Choroid plexus epithelial cell (primary cell): ENCODE data around the gene DCDC2C.

Source experiments
- DNase-seq: peaks from one replicate; pipeline ENCODE4 v3.0.0-alpha.2; 2010; ENCODE audit warnings: low read depth
- H3K4me3 ChIP-seq: 2 replicates; pipeline ENCODE4 v1.5.1; 2011; ENCODE audit warnings: low read depth, mild to moderate bottlenecking, control low read depth, low read length, moderate library complexity
- TF ChIP-seq, protein P1 (sequence below): conservative IDR thresholded peaks from 2 replicates; pipeline ENCODE4 v1.5.1; 2011; ENCODE audit warnings: low read depth, mild to moderate bottlenecking, control low read depth, inconsistent platforms, low read length, moderate library complexity

DCDC2C gene

DNA sequence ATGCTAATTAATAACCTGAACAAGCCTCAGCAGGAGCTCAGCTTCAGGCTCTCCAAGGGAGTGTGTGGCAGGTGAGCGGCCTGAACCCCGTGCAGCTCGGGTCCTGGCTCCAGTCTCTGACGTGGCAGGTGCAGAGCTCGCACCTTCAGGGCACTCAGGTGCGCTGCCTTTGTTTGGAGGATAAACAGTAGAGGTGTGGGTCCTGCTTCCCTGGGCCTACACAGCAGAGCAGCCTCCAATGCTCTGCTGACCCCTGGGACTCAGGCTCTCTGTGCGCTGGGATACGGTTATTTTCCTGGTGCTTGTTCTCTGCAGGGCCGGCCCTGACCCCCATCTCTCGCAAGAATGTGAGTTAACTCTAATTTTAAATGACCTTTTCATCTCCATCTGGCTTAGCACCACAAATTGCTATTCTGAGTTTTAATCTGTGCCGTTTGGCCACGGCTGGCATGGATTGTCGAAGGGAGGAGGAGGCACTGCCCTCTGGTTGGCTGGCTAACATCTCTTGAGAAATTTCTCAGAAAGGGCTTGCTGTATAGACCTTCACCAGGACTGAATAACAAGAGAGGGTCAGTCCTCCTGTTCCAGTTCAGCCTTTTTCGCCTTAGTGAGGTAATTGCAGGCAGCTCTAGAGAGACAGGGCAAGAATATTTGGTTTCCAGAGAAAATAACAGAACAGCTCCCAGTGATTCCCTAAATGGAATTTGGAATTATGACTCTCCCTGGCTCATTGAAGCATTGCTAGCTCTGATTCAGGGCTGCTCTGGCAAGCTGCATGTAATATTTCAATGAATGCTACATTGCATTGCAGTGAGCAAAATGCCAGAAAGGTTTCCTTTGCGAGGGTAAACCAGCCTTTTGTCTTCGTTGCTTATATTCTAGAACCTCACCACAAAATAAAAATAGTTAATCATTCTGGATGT is 161.8 kb downstream of the DCDC2C start:
- TF ChIP-seq, protein P1, sequence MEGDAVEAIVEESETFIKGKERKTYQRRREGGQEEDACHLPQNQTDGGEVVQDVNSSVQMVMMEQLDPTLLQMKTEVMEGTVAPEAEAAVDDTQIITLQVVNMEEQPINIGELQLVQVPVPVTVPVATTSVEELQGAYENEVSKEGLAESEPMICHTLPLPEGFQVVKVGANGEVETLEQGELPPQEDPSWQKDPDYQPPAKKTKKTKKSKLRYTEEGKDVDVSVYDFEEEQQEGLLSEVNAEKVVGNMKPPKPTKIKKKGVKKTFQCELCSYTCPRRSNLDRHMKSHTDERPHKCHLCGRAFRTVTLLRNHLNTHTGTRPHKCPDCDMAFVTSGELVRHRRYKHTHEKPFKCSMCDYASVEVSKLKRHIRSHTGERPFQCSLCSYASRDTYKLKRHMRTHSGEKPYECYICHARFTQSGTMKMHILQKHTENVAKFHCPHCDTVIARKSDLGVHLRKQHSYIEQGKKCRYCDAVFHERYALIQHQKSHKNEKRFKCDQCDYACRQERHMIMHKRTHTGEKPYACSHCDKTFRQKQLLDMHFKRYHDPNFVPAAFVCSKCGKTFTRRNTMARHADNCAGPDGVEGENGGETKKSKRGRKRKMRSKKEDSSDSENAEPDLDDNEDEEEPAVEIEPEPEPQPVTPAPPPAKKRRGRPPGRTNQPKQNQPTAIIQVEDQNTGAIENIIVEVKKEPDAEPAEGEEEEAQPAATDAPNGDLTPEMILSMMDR = no peak
- DNase-seq = no peak
- no peak overlapping the region for H3K4me3 ChIP-seq

- TF ChIP-seq, protein P1 = no peak
- H3K4me3 ChIP-seq = no peak overlapping the region
- no peak for DNase-seq
These were observed 164.1 kb downstream of the DCDC2C start for GRCh38 chr2:3867469-3867868.

- DNase-seq = no peak
- H3K4me3 ChIP-seq = no peak overlapping the region
- TF ChIP-seq, protein P1 = no peak
These were observed 164.8 kb downstream of the DCDC2C start for GRCh38 chr2:3868012-3868805.

- DNase-seq = no peak
- TF ChIP-seq, protein P1 = no peak
- no peak overlapping the region for H3K4me3 ChIP-seq
These were observed 166.8 kb downstream of the DCDC2C start for GRCh38 chr2:3870222-3870621.

GRCh38 chr2:3871002-3871401 is 167.6 kb downstream of the DCDC2C start:
- TF ChIP-seq, protein P1 = no peak
- no peak overlapping the region for H3K4me3 ChIP-seq
- DNase-seq = peak; percentile 5

- H3K4me3 ChIP-seq = no peak overlapping the region
- TF ChIP-seq, protein P1 = no peak
- no peak for DNase-seq
These were observed 169.1 kb downstream of the DCDC2C start for GRCh38 chr2:3872451-3872850.
